Activated gamma-delta T cell treated with anti-CD3 and anti-CD28 coated beads, Interleukin-2, amount 50 U/mL, for 16 hours (primary cell): ENCODE measurements around the gene NBPF1.
"Not testable (repeated sequence)": the region's sequence is repeated elsewhere in the genome, so short reads cannot be mapped to it uniquely, and the experiment has no call there.

Source experiments
- DNase-seq: peaks from one replicate; pipeline ENCODE4 v3.0.0-alpha.2; 2020; ENCODE audit warnings: low read depth

NBPF1 gene

DNA sequence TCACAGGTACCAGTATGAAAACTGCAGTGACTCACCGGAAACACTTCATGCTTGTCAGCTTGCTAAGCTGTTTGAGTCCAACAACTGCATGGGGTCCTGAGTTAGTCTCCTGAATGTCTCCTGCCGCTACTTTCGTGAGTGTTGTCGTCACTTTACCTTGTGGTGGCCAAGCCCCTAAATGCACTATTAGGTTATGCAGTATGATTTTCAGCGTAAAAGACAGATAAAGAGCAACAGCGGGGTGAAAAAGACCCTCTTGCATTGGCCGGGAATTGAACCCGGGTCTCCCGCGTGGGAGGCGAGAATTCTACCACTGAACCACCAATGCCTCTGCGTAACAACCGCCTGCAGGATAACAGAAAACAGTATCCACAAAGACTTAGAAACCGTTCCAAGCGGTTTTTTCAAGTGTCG, 67.7 kb downstream of the NBPF1 start:
- DNase-seq = not testable (repeated sequence)

DNA sequence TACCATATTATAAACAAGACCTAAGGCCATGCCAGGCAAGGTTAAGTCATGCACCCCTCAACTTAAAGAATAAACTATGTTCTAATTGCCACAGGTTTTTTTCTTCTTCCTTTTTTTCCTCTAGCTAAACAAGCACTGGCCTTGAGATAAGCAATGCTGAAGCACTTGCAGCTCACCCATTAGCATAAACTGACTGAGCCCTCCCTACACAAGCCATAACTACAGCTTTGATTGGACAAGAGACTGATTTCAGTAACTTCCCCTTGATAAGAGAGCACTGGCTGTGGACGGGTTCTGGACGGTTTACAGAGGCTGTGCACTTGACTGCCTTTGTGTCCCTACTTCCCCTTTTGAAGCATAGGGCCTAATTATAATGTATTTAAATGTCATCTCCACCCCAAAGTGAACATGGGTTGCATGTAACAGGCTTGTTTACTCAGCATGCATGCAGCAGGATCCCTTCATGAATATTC, 72.9 kb downstream of the NBPF1 start:
- not testable (repeated sequence) for DNase-seq

DNA sequence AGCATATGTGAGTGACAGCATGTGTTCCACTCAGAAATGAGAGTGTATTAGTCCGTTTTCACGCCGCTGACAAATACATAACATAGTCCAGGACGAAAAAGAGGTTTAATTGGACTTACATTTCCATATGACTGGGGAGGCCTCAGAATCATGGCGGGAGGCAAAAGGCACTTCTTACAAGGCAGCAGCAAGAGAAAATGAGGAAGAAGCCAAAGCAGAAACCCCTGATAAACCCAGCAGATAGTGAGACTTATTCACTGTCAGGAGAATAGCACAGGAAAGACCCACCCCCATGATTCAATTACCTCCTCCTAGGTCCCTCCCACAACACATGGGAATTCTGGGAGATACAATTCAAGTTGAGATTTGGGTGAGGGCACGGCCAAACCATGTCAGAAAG, 75.8 kb downstream of the NBPF1 start:
- DNase-seq = not testable (repeated sequence)

DNA sequence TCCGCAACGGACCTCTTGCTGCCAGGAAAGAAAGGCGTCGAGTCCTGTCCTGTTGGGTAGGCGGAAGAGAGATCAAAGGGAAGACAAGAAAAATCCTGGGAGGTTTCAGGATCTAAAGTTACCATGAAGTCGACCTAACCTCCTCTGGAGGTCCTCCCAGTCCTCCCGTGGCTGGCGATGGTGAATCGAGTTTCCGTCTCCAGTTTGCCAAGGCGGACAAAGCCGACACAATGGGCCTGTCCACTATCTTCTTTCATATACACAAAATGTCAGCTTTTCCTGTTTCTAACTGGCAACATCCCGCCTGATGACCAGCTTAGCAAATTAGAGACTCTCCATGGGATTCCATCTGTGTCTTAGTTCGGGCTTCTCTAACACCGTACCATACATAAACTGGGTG, 76.6 kb downstream of the NBPF1 start:
- not testable (repeated sequence) for DNase-seq

DNA sequence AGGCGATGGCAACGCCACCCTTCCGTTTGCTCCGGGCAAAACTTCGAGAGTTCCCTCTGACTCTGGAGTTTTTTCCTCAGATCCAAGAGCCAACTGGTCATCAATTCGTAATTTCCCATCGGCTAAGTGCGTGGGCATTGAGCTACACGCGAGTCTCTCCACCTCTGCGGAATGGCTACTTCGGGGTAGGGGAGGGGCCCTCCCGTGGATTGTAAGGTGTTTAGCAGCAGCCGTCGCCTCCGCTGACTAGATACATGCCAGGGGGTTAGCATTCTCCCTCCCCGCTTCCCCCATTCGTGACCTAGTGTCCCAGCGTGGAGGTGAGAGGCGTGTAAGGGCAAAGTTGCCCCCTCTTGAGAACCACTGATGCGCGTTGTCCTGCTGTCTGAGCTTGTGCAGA, 77.5 kb downstream of the NBPF1 start:
- not testable (repeated sequence) for DNase-seq

DNA sequence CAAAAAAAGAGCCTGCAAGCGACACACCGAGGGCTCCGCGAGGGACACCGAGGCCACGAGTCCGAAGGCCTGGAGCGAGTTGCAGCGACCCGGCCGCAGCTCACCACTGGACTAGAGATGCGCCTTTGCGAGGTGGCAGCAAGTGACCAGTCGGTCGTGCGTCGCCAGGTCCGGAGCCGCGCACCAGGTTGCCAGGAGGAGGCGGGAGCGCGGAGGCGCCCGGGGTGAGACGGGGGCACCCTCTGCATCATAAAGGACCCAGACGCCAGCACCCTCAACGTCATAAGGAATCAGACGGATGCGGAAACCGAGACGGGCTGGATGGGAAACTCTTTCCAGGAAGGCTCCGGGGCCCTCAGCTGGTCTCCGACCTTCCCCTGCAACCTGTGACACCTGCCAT, 77.9 kb downstream of the NBPF1 start:
- not testable (repeated sequence) for DNase-seq

DNA sequence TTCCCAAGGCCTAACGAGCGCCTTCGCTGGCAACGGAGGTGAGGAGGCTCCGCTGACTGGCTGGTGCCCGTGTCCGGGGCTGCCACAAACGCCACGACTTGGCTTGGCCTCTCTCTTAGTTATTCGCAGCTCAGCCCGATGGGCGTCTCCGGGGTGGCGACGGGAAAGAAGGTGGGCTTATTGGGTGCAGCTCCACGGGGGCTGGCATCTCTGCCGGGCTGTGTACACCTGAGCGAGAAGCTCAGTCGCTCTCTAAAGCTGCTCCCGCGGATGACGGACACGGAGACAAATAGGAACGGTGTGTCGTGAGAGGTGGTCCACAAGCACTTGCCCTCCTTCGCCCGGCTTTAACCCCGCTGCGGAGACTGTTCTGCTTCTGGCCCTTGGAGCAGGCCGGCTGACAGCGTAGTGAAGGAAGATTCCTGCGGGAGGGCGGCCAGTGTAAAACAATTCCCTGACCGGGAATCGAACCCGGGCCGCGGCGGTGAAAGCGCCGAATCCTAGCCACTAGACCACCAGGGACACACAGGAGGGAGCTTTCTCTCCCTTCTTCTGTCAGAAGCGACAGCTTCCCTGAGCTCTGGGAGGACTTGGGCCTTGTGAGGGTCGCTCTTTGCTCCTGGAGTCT, 78.4 kb downstream of the NBPF1 start:
- DNase-seq = not testable (repeated sequence)

DNA sequence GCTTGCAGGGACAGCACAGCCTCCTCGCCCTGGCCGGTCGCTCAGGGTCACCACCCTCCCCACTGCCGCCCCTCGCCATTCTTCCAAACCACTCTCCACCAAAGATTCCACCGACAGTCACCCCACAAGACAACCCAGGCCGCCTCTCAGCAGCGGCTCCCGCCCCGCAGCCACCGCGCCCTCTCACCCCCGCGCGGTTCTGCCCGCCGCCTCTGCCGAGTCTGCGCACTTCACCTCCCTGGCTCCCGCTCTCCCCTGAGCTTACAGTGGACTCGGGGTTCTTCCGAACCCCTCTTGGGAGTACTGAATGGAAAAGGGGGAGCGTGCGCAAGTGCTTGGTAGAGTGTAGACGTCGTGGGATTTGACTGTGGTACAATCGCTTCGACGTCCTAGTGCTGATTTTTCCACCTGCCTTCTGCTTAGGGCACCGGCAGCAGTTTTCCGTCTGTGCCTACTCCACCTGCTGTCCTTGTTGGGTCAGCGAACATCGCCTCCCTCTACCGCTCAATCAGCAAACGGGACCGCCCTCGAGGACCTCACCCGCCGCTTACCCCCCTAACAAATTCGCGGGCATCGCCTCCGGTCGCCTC, 79.0 kb downstream of the NBPF1 start:
- not testable (repeated sequence) for DNase-seq

DNA sequence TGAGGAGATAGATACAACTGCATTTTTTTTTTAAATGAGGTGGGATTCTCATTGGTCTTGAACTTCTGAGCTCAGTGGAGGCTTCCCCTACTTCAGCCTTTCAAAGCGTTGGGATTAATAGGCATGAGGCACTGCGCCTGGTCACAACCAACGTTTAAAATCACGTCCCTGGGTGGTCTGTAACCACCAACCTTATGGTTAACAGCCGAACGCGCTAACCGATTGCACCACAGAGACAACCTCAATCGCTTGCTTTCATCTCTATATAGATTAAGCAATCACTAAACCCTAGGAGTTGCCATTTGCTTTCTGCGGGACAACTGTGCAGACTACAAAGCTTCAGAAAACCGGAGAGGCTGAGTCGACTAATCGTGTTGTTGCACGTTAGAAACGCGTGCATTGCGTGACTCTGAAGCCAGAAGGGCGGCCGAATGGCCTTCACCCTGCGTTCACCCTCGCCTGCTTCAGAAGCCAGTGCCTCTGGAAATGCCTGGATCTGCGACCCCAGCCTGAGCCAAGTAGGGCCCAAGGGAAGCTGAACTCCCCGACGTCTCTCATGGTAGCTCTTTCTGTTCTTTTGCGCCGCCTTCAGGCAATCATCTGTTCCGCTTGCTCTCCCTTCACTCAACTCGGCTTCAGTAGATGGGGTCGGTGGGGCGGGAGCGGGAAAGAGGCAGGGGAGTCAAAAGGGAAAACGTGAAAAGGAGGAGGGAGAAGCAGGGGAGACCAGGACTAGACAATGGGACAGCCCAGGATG, 81.0 kb downstream of the NBPF1 start:
- DNase-seq = not testable (repeated sequence)

DNA sequence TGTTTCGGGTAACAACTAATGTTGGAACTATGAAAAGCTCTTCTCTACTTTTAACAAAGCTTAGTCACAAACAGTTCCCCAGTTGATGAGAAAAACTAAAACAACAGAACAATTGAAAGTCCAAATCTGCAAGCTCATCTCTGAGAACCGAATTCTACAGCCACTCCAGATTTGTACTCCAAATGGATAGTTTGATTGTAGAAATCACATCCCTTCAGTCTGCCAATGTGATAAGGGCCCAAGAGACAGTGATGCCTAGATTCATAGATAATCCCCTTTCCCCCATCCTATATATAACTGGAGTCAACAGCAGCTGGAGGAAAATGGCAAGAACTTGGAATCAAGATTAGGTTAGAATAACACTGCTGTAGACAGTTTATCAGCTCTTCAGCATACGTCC, 85.0 kb downstream of the NBPF1 start:
- DNase-seq = not testable (repeated sequence)

DNA sequence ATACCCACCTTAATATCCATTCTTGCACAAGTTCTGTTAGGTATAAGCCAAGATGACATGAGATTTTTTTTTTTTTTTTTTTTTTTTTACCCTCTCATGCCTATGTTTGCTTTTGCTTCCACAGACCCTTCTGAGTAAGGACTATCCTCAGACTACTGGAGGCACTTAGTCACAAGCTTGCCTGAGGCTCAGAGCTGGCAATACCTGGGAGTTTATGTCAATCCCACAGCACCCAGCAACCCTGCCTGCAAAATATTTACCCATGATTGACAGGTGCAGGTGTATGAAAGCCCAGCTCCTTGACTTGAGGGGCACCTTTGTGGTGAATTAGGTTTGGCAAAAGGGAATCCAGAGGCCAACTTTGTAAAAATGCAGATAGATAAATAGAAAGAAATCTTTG, 87.6 kb downstream of the NBPF1 start:
- DNase-seq = not testable (repeated sequence)

DNA sequence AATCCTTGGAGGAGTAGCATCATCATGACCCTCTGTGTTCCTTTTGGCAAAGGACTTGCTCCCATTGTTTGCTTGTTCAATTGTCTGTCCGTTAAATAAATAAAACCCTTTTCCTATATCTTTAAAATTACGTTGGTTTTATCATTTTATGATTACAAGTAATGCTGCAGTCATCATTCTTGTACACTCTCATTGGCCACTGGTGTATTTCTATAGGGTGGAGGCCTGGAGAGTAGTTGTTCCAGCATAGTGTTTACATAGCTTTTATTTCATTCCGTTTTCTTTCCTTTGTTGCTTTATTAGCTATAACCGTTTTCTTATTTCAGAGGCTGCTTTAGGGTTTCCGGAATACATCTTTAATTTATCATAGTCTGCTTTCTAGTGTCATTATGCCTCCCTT, 91.7 kb downstream of the NBPF1 start:
- not testable (repeated sequence) for DNase-seq

DNA sequence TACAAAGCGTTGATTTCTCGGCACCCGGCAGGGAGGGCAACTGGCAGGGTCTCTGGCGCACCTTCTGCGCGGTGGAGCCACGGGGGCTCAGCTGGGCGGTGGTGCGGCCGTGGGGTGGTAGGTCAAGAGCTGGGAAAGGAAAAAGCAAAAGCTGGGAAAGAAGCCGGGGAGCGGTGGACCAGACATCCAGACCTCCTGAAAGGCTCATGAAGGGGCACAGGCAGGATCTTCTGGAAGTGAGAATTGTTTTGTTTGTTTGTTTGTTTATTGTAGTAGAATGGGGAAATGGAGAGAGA, 92.1 kb downstream of the NBPF1 start:
- DNase-seq = no peak

DNA sequence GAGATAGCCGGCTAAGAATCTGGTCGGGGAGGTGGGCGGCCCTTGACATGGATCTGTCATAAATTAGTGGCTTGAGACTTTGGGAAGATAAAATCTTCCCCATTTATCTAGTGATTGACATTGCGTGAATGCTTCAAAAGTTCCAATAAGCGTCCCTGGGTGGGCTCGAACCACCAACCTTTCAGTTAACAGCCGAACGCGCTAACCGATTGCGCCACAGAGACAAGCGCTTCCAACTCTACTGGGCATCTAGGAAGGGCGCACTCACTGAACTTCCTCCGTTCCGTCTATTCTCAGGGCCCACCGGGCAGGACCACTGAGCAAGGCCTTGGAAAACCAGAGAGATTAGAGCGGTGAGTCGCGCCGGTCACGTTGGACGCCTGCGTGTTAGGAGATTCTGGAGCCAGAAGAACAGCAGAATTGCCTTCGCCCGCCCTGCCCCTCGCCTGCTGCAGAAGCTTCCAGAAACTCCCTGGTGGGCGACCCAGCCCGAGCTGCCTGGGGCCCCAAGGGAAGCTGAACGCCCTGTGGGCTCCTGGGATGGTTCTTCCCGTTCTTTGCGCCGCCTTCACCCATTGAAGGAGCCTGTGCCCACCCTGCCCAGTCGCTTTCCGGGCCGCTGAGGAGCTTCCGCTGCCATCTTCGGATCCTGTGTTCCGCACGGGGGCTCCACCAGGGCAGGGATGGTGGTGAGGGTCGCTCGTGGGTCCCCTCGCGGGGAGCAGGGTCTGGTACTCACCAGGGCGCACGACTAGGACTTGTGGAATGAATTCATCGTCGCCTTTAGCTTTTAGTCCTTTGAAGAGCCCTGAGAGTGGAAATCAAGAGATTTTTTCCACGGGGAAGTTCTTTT, 92.7 kb downstream of the NBPF1 start:
- DNase-seq = not testable (repeated sequence)

DNA sequence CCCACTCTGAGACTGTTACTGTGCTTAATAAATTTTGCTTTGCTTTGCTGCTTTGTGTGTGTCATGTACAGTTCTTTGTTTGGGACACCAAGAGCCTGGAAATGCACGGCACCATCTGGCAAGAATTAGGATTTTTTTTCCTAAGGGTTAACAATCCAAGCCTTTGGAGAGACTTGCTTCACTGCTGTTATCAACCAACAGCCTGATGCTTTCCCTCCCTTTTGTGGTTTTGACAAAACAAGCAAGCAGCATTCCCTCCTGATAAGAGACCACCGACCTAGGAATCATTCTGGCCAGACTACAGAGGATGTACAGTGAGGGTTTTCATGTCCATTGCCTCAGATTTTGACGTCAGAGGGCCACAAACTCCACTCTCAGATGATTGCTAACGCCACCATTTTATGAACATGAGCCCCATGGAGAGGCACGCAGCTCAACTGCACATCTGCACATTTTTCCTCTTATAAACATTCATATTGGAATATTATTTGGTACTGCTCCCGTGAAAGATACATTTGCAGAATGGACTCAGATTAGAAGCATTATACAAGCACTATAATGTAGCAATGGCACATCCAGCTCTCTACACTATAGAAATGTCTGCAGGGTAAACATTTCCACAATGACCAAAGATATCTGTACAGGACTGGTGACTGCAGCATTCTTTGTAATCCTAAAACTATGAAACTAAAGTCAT, 94.0 kb downstream of the NBPF1 start:
- DNase-seq = not testable (repeated sequence)

DNA sequence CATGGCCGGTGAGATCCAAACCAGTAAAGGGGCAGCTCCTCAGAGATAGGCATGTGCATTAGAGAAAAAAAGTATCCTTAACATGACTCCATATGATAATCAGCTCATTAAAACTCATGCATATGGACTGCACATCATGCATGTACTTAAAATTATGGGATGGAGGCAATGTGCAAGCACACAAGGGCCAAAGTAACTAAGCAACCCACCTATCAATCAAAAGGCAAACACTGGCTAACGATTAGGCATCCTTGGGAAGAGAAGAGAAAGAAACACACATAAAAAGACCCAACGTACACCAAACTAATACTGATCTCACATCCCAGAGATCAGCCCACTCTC, 94.5 kb downstream of the NBPF1 start:
- DNase-seq = not testable (repeated sequence)

DNA sequence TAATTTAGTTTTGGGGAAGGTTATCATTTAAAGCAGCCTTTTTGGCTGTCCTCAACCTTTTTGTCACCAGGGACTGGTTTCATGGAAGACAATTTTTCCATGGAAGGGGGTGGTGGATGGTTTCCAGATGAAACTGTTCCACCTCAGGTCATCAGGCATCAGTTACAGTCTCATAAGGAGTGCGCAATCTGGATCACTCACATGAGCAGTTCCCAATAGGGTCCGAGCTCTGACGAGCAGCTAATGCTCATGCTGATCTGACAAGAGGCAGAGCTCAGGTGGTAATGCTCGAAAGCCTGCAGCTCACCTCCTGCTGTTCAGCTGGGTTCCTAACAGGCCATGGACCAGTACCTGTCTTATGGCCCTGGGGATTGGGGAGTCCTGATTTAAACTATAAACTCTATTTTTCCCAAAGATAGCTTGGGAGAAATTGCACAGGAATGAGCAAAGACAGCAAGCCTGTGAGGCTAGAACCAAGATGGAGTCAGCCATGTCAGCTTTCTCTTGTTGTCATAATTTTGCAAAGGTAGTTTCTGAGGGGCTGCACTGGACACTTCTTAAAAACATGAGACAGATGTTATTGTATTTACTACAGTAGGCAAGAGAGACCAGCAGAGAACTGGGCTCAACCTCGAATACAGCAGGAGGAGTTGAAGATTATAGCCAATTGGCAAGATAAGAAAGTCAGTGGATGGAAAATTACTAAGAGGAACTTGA, 96.5 kb downstream of the NBPF1 start:
- DNase-seq = not testable (repeated sequence)

DNA sequence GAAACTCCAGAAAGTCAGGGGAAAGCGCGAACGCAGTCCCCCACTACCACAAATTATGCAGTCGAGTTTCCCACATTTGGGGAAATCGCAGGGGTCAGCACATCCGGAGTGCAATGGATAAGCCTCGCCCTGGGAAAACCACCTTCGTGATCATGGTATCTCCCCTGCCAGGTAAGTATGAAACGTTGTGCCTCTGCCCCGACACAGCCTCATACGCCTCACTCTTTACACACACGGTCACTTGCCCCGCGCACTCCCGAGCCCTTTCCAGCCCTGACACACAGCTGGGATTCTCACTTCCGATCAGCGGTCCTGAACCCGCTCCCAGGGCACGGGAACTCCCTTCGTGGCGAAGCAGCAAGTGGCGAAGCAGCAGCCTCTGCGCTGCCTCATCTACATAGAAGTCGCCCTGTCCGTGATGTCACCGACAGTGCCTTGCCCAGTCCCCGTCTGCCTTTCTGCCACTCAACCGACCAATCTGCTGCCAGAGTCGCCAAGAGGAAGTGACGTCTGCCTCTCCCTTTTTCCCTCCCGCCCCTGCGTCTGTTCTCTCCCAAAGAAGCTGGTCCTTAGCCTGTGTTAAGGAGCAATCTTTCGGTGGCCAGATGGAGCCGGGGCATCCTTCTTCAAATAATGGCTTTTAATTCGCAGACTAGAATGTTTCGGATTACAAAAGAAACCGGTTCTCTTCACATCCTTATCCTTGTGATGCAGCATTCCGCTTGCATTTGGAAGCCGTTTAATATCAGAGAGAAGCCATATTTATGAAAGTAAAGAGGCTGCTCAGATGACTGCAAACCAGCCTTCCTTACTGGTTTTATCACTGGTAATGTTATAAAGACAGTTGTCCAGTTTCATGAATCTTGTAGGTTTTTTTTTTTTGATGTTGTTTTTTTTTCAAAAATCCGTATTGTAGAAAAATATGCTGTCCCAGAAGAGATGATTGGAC, 99.0 kb downstream of the NBPF1 start, which contains the start of gene RNU1-1:
Gene RNU1-1, minus strand, starts transcription at position 179 of the 949 bp plus-strand sequence.
- peak; percentile 57 for DNase-seq

DNA sequence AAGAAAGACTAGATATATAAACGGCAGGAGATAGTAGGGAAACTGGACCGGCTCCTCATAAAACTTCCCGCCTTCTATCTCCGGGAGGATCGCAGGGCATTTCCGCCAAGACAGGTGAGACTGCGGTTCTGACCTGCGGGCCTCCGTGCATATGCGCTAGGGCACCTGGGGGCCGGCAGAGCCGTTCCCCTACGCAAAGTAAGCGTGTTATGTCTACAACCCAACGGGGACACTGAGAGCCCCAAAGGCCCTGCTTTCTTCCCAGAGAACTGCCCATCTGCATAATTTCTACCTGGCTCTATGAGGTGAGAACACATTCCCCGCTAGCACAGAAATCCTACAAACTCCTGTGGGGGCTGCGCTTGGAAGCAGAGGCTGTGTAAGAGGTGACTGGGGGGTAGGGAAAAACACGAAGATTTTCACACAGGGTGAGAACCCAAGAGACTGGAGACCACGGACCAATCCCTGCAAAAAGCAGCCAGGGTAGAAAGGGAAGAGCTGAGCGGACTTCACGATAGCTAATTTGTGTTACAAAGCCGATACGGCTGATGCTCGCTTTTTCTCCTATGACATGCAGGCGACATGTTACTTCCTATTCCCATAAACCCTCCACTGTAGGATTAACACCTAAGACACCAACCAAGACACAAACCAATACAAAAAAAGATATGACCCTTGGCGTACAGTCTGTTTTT, 99.8 kb downstream of the NBPF1 start:
- DNase-seq = peak; percentile 53
